Transverse colon (tissue), 4 donors: ENCODE results near the gene IFT172.

Experiments
- CTCF ChIP-seq, 5 experiments: fragments of 200-600 bp in 3 of 5; fragments of 450-650 bp in 2 of 5; sonication (generic) in 3 of 5; IDR thresholded peaks; 1 replicate in 2 of 5; 2 replicates in 3 of 5; pipeline ENCODE4 v1.5.1; 2016 to 2017; ENCODE audit warnings: antibody characterized with exemption in 5 of 5, inconsistent platforms in 3 of 5, mild to moderate bottlenecking in 2 of 5, moderate library complexity in 1 of 5
- EP300 ChIP-seq: sonication (generic); formaldehyde crosslinking; IDR thresholded peaks from one replicate; pipeline ENCODE4 v1.6.1; 2017; ENCODE audit warnings: antibody characterized with exemption, low read depth
- POLR2A ChIP-seq: fragments of 450-650 bp; IDR thresholded peaks from one replicate; pipeline ENCODE4 v1.6.1; 2016; ENCODE audit warnings: antibody characterized with exemption, mild to moderate bottlenecking, moderate library complexity
- POLR2AphosphoS5 ChIP-seq, 3 donors: sonication (generic); formaldehyde crosslinking; IDR thresholded peaks; one replicate each; pipeline ENCODE4 v1.6.1; 2016; ENCODE audit warnings: antibody characterized with exemption in 3 of 3

GRCh38 chr2:27428213-27428977 is 61.1 kb downstream of the IFT172 start, which contains the start of gene NRBP1:
- TF ChIP-seq POLR2A (peak; percentile 98), EP300 (no peak), CTCF (IDR thresholded peaks at IDR 0.05) (no peak), POLR2AphosphoS5 (IDR thresholded peaks at IDR 0.05) (peak; percentile 95 to 99 (median 97))
